ENCODE measurements around the gene FBXL15.

FBXL15 gene

GRCh38 chr10:102398172-102399020 is 22.2 kb upstream of the FBXL15 start:
- DNase-seq, result no peak

- peak; percentile 68 for DNase-seq
Observed at GRCh38 chr10:102399217-102400021, 21.2 kb upstream of the FBXL15 start.

- DNase-seq, result no peak
Observed at GRCh38 chr10:102400076-102400475, 20.6 kb upstream of the FBXL15 start.

GRCh38 chr10:102400598-102401341 is 19.9 kb upstream of the FBXL15 start:
- no peak for DNase-seq

GRCh38 chr10:102401342-102401654 is 19.3 kb upstream of the FBXL15 start:
- no peak for DNase-seq

GRCh38 chr10:102401735-102402511 is 18.7 kb upstream of the FBXL15 start:
- no peak for DNase-seq

- no peak for DNase-seq
Observed at GRCh38 chr10:102402512-102402896, 18.1 kb upstream of the FBXL15 start.

GRCh38 chr10:102403115-102403514 is 17.5 kb upstream of the FBXL15 start:
- no peak for DNase-seq

GRCh38 chr10:102404361-102405107 is 16.1 kb upstream of the FBXL15 start:
- DNase-seq, result no peak

- DNase-seq, result no peak
Observed at GRCh38 chr10:102405108-102405571, 15.5 kb upstream of the FBXL15 start.

GRCh38 chr10:102405632-102406031 is 15.0 kb upstream of the FBXL15 start:
- DNase-seq, result no peak

GRCh38 chr10:102406815-102407214 is 13.8 kb upstream of the FBXL15 start:
- DNase-seq, result no peak

- DNase-seq, result no peak
Observed at GRCh38 chr10:102407425-102408130, 13.1 kb upstream of the FBXL15 start.

- no peak for DNase-seq
Observed at GRCh38 chr10:102408131-102408727, 12.4 kb upstream of the FBXL15 start.

- DNase-seq, result no peak
Observed at GRCh38 chr10:102408728-102409603, 11.7 kb upstream of the FBXL15 start.

GRCh38 chr10:102409604-102410428 is 10.8 kb upstream of the FBXL15 start:
- no peak for DNase-seq

GRCh38 chr10:102410429-102411073 is 10.1 kb upstream of the FBXL15 start:
- DNase-seq, result no peak
